OCI-LY1 (cell line): ENCODE measurements around the gene DMGDH.

Experiments
- H2AFZ ChIP-seq: fragments of 200-600 bp; sonication (generic), shearing (Covaris generic); 2 replicates; pipeline ENCODE4 v1.6.0; 2014; ENCODE audit warnings: antibody characterized with exemption, mild to moderate bottlenecking, low read length
- H3F3A ChIP-seq: fragments of 200-600 bp; sonication (generic), shearing (Covaris generic); 2 replicates; pipeline ENCODE4 v1.6.0; 2014; ENCODE audit warnings: mild to moderate bottlenecking, antibody characterized with exemption, low read length, moderate library complexity; ENCODE audit not compliant: insufficient read depth
- H3K27ac ChIP-seq: fragments of 200-600 bp; sonication (generic); 2 replicates; pipeline ENCODE4 v1.5.1; 2014; ENCODE audit warnings: low read length, mixed run types, mild to moderate bottlenecking, low read depth; ENCODE audit not compliant: poor library complexity, severe bottlenecking
- H3K27me3 ChIP-seq: fragments of 200-600 bp; sonication (generic); 2 replicates; pipeline ENCODE4 v1.6.0; 2014; ENCODE audit warnings: antibody characterized with exemption, mild to moderate bottlenecking, low read length, moderate library complexity; ENCODE audit not compliant: insufficient read depth
- H3K36me3 ChIP-seq: fragments of 200-600 bp; sonication (generic); 2 replicates; pipeline ENCODE4 v1.6.1; 2014; ENCODE audit warnings: mild to moderate bottlenecking, antibody characterized with exemption, low read length, moderate library complexity, mixed read lengths; ENCODE audit not compliant: insufficient read depth
- H3K4me1 ChIP-seq: fragments of 200-600 bp; sonication (generic); 2 replicates; pipeline ENCODE4 v1.5.1; 2014; ENCODE audit warnings: mild to moderate bottlenecking, low read length, moderate library complexity; ENCODE audit not compliant: insufficient read depth, severe bottlenecking
- H3K4me2 ChIP-seq: fragments of 200-600 bp; sonication (generic), shearing (Covaris generic); 2 replicates; pipeline ENCODE4 v1.6.1; 2014; ENCODE audit warnings: low read length
- H3K4me3 ChIP-seq: fragments of 200-600 bp; sonication (generic); 2 replicates; pipeline ENCODE4 v1.5.1; 2014; ENCODE audit warnings: low read length, low read depth, mild to moderate bottlenecking, mixed read lengths; ENCODE audit not compliant: poor library complexity, severe bottlenecking
- H3K79me2 ChIP-seq: fragments of 200-600 bp; shearing (Covaris generic); 2 replicates; pipeline ENCODE4 v1.6.1; 2016; ENCODE audit warnings: mixed run types, low read length, mixed read lengths; ENCODE audit not compliant: insufficient read depth
- H3K9ac ChIP-seq: fragments of 200-600 bp; sonication (generic), shearing (Covaris generic); 2 replicates; pipeline ENCODE4 v1.6.1; 2014; ENCODE audit warnings: mild to moderate bottlenecking, low read length, mixed read lengths
- H3K9me2 ChIP-seq: fragments of 200-600 bp; sonication (generic), shearing (Covaris generic); 2 replicates; pipeline ENCODE4 v1.6.1; 2014; ENCODE audit warnings: low read depth, mild to moderate bottlenecking, low read length, mixed read lengths
- H3K9me3 ChIP-seq: fragments of 200-600 bp; shearing (Covaris generic); 2 replicates; pipeline ENCODE4 v1.6.1; 2014; ENCODE audit warnings: low read length, mixed read lengths
- H4K20me1 ChIP-seq: fragments of 200-600 bp; sonication (generic), shearing (Covaris generic); 2 replicates; pipeline ENCODE4 v1.6.0; 2016; ENCODE audit warnings: mild to moderate bottlenecking, low read length; ENCODE audit not compliant: insufficient read depth
- CTCF ChIP-seq: fragments of 200-600 bp; sonication (generic), shearing (Covaris generic); IDR thresholded peaks from 2 replicates; pipeline ENCODE4 v1.5.1; 2017; ENCODE audit warnings: mild to moderate bottlenecking, antibody characterized with exemption, low read length, moderate library complexity, mixed read lengths
- EZH2 ChIP-seq: fragments of 200-600 bp; sonication (generic), shearing (Covaris generic); IDR thresholded peaks from 2 replicates; pipeline ENCODE4 v1.8.0; 2017; ENCODE audit warnings: borderline replicate concordance, mixed run types, mild to moderate bottlenecking, antibody characterized with exemption, low read length, moderate library complexity, mixed read lengths

The DMGDH gene

GRCh38 chr5:79093762-79094161 lies 24.3 kb upstream of the DMGDH start:
- H3K79me2 ChIP-seq = no peaks in the 10 kb centered on the region
- H3K9me3 ChIP-seq = no peaks in the 10 kb centered on the region
- H3K4me1 ChIP-seq = no peaks in the 10 kb centered on the region
- no peak overlapping the region for H3K9ac ChIP-seq
- H3F3A ChIP-seq = no peaks in the 10 kb centered on the region
- no peaks in the 10 kb centered on the region for H3K36me3 ChIP-seq
- H2AFZ ChIP-seq = no peak overlapping the region
- no peaks in the 10 kb centered on the region for H4K20me1 ChIP-seq
- no peaks in the 10 kb centered on the region for H3K27me3 ChIP-seq
- H3K4me2 ChIP-seq = no peak overlapping the region
- no peak for TF ChIP-seq CTCF
- no peak for TF ChIP-seq EZH2
- H3K27ac ChIP-seq = no peak overlapping the region
- H3K9me2 ChIP-seq = no peaks in the 10 kb centered on the region
- H3K4me3 ChIP-seq = no peak overlapping the region

- Histone ChIP-seq H3K36me3 (no peaks in the 10 kb centered on the region), H3F3A (no peaks in the 10 kb centered on the region), H2AFZ (no peak overlapping the region), H3K4me3 (no peak overlapping the region), H3K9ac (no peak overlapping the region), H3K27ac (no peak overlapping the region), H3K79me2 (no peaks in the 10 kb centered on the region), H3K9me3 (no peaks in the 10 kb centered on the region), H3K4me2 (no peak overlapping the region), H4K20me1 (no peaks in the 10 kb centered on the region), H3K9me2 (no peaks in the 10 kb centered on the region), H3K4me1 (no peaks in the 10 kb centered on the region), H3K27me3 (no peaks in the 10 kb centered on the region)
- TF ChIP-seq EZH2 (no peak), CTCF (no peak)
These were observed 21.6 kb upstream of the DMGDH start for GRCh38 chr5:79091064-79091463.

GRCh38 chr5:79088507-79088906 lies 19.0 kb upstream of the DMGDH start:
- Histone ChIP-seq H3K27me3 (no peaks in the 10 kb centered on the region), H3K36me3 (no peaks in the 10 kb centered on the region), H4K20me1 (no peaks in the 10 kb centered on the region), H3K4me3 (no peak overlapping the region), H2AFZ (no peak overlapping the region), H3K4me2 (no peak overlapping the region), H3K27ac (no peak overlapping the region), H3F3A (no peaks in the 10 kb centered on the region), H3K79me2 (no peaks in the 10 kb centered on the region), H3K9ac (no peak overlapping the region), H3K4me1 (no peaks in the 10 kb centered on the region), H3K9me3 (no peaks in the 10 kb centered on the region), H3K9me2 (no peaks in the 10 kb centered on the region)
- TF ChIP-seq EZH2 = no peak
- no peak for TF ChIP-seq CTCF
